ENCODE measurements around the gene DCTN1.

GRCh38 chr2:74385396-74385795, 5.3 kb upstream of the DCTN1 start:
- TF ChIP-seq, protein P1, sequence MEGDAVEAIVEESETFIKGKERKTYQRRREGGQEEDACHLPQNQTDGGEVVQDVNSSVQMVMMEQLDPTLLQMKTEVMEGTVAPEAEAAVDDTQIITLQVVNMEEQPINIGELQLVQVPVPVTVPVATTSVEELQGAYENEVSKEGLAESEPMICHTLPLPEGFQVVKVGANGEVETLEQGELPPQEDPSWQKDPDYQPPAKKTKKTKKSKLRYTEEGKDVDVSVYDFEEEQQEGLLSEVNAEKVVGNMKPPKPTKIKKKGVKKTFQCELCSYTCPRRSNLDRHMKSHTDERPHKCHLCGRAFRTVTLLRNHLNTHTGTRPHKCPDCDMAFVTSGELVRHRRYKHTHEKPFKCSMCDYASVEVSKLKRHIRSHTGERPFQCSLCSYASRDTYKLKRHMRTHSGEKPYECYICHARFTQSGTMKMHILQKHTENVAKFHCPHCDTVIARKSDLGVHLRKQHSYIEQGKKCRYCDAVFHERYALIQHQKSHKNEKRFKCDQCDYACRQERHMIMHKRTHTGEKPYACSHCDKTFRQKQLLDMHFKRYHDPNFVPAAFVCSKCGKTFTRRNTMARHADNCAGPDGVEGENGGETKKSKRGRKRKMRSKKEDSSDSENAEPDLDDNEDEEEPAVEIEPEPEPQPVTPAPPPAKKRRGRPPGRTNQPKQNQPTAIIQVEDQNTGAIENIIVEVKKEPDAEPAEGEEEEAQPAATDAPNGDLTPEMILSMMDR (IDR thresholded peaks at IDR 0.05), result no peak
- no peak for TF ChIP-seq EZH2phosphoT487 (IDR thresholded peaks at IDR 0.05)
- no peak for TF ChIP-seq EZH2 (IDR thresholded peaks at IDR 0.05)
